ENCODE measurements around the gene DNAJB9.

DNA sequence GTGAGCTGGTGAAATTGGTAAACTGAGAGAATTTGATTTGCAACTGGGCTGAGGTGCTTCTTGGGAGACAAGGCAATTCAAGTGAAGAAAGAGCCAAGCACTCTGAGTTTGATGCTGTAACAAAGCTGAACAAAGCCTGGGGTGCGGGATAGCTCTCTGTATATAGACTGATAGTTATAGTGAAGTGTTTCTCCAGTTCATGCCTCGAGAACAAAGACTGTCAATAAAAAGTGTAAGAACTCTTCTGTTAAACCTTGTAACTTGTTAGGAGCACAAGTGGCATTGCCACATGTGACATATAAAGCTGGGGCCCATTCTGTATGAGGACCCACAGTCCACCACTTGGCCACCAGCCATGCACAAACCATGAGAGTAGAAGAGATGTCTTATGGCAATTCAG is 32.4 kb upstream of the DNAJB9 start:
- TF ChIP-seq MEIS1 (CRISPR knock-in tag; IDR thresholded peaks at IDR 0.05; ENCODE audit: borderline replicate concordance) = no peak
- TF ChIP-seq SIN3A (IDR thresholded peaks at IDR 0.05; ENCODE audit: borderline replicate concordance, low read depth, low read length) = no peak
- no peak for TF ChIP-seq ZNF24 (IDR thresholded peaks at IDR 0.05)
- TF ChIP-seq ZNF775 (CRISPR knock-in tag; IDR thresholded peaks at IDR 0.05; ENCODE audit: borderline replicate concordance) = no peak
- TF ChIP-seq EP300 (IDR thresholded peaks at IDR 0.05; ENCODE audit: low read depth in 2 of 2, low read length in 2 of 2) = no peak
- TF ChIP-seq EP300 (CRISPR knock-in tag; IDR thresholded peaks at IDR 0.05; ENCODE audit: borderline replicate concordance) = no peak
- no peak for TF ChIP-seq HDAC6 (IDR thresholded peaks at IDR 0.05; ENCODE audit: low read depth, low read length)
- TF ChIP-seq, protein P1, sequence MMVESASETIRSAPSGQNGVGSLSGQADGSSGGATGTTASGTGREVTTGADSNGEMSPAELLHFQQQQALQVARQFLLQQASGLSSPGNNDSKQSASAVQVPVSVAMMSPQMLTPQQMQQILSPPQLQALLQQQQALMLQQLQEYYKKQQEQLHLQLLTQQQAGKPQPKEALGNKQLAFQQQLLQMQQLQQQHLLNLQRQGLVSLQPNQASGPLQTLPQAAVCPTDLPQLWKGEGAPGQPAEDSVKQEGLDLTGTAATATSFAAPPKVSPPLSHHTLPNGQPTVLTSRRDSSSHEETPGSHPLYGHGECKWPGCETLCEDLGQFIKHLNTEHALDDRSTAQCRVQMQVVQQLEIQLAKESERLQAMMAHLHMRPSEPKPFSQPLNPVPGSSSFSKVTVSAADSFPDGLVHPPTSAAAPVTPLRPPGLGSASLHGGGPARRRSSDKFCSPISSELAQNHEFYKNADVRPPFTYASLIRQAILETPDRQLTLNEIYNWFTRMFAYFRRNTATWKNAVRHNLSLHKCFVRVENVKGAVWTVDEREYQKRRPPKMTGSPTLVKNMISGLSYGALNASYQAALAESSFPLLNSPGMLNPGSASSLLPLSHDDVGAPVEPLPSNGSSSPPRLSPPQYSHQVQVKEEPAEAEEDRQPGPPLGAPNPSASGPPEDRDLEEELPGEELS (CRISPR knock-in tag; IDR thresholded peaks at IDR 0.05) = no peak
